Lung (tissue), 12 donors: Measurements from ENCODE around the gene ZFAND6. TPM values are rescaled to one million over a fixed set of nuclear protein-coding genes. Genes with fewer than 3 reads are reported as not detected.

Experiments
- ATAC-seq: fragments of 200-7000 bp; cut with Tn5 transposase; one replicate; pipeline ENCODE4 v1.9.1; 2020; ENCODE audit warnings: moderate number of reproducible peaks; ENCODE audit not compliant: insufficient read depth, low FRiP score
- DNase-seq, 3 donors: peaks; one replicate each; pipeline ENCODE4 v3.0.0-alpha.2; 2013 to 2017
- H3K27ac ChIP-seq, 2 donors: one replicate each; pipeline ENCODE4 v1.5.1; 2013; ENCODE audit warnings: mild to moderate bottlenecking in 2 of 2, moderate library complexity in 2 of 2, control low read depth in 1 of 2, inconsistent platforms in 1 of 2, low read depth in 1 of 2, low read length in 1 of 2
- H3K27me3 ChIP-seq, 3 donors: one replicate each; pipeline ENCODE4 v1.5.1; 2013; ENCODE audit warnings: low read length in 2 of 3; ENCODE audit not compliant: control insufficient read depth in 3 of 3, insufficient read depth in 3 of 3
- H3K36me3 ChIP-seq, 4 donors: one replicate each; pipeline ENCODE4 v1.5.1; 2013; ENCODE audit warnings: low read length in 4 of 4, mild to moderate bottlenecking in 1 of 4, moderate library complexity in 1 of 4; ENCODE audit not compliant: control insufficient read depth in 4 of 4, insufficient read depth in 4 of 4
- H3K4me1 ChIP-seq, 5 donors: one replicate each; pipeline ENCODE4 v1.5.1; 2013; ENCODE audit warnings: low read length in 5 of 5, mild to moderate bottlenecking in 2 of 5, moderate library complexity in 1 of 5; ENCODE audit not compliant: control insufficient read depth in 5 of 5, insufficient read depth in 5 of 5
- H3K4me3 ChIP-seq: one replicate; pipeline ENCODE4 v1.5.1; 2013; ENCODE audit warnings: mild to moderate bottlenecking, control low read depth, moderate library complexity
- H3K9ac ChIP-seq, 2 donors: one replicate each; pipeline ENCODE4 v1.5.1; 2013; ENCODE audit warnings: low read length in 2 of 2, control low read depth in 1 of 2; ENCODE audit not compliant: insufficient read depth in 1 of 2
- H3K9me3 ChIP-seq, 4 donors: one replicate each; pipeline ENCODE4 v1.5.1; 2013; ENCODE audit warnings: low read length in 3 of 4, mild to moderate bottlenecking in 1 of 4, moderate library complexity in 1 of 4; ENCODE audit not compliant: control insufficient read depth in 4 of 4, insufficient read depth in 3 of 4
- WGBS, 2 donors: extraction: QIAGEN DNeasy Blood & Tissue Kit; methylation state at CpG; one replicate each; pipeline ENCODE4 v1.1.7; 2013; 5-methylcytosine and 5-hydroxymethylcytosine counted together
- polyA plus RNA-seq, 2 donors: library from polyadenylated mRNA; stranded (reverse); fragments of 200-250 nt; gene quantifications; one replicate each; pipeline ENCODE4 v1.2.1, GENCODE V29; 2013
- total RNA-seq, 2 donors: library from RNA; depleted of rRNA in 1 of 2; stranded (reverse); fragments of >200 nt in 1 of 2; gene quantifications; one replicate each; pipeline ENCODE4 v1.2.1, GENCODE V29; 2014 to 2021
- TF ChIP-seq, protein P1 (sequence below): IDR thresholded peaks from 2 replicates; pipeline ENCODE4 v1.5.1; 2012; ENCODE audit warnings: mild to moderate bottlenecking; ENCODE audit errors: control extremely low read depth, extremely low read depth
- donor health status: control.
- donor health status: control.
- donor health status: Bipolar disorder and iron deficiency.
- donor health status: healthy.
- donor health status: DM: yes; HTN: yes; CAD: no.

Gene ZFAND6
- total and polyA plus RNA-seq, 4 donors: 49.6 to 160 (median 81.4) TPM

DNA sequence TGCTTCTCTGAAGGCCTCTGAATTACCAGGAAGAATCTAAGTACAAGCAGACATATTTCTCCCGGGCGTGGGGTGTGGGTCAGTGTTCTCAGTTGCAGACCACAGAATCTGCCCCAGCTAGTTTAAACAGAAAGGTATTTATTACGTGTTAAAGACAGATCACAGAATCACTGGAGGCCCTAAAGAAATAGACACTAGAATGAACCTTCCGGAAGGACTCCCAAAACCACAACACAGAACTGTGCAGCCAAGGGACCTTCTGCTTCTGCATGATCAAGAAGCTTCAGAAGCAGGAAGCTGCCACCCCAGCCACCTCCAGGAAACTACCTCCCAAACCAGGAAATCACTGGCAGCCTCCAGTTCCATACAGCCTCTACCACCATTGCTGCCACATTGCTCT is 32.7 kb upstream of the ZFAND6 start:
- Histone ChIP-seq H3K4me1 (no peaks in the 10 kb centered on the region), H3K27ac (no peak overlapping the region), H3K36me3 (no peaks in the 10 kb centered on the region), H3K27me3 (no peaks in the 10 kb centered on the region), H3K9me3 (no peaks in the 10 kb centered on the region), H3K4me3 (no peak overlapping the region), H3K9ac (no peak overlapping the region)
- DNase-seq: no peak
- whole genome bisulfite sequencing, 2 donors: 77 to 88% methylated on average over 4 of the region's 4 CpGs
- ATAC-seq: no peak
- TF ChIP-seq, protein P1, sequence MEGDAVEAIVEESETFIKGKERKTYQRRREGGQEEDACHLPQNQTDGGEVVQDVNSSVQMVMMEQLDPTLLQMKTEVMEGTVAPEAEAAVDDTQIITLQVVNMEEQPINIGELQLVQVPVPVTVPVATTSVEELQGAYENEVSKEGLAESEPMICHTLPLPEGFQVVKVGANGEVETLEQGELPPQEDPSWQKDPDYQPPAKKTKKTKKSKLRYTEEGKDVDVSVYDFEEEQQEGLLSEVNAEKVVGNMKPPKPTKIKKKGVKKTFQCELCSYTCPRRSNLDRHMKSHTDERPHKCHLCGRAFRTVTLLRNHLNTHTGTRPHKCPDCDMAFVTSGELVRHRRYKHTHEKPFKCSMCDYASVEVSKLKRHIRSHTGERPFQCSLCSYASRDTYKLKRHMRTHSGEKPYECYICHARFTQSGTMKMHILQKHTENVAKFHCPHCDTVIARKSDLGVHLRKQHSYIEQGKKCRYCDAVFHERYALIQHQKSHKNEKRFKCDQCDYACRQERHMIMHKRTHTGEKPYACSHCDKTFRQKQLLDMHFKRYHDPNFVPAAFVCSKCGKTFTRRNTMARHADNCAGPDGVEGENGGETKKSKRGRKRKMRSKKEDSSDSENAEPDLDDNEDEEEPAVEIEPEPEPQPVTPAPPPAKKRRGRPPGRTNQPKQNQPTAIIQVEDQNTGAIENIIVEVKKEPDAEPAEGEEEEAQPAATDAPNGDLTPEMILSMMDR: no peak

DNA sequence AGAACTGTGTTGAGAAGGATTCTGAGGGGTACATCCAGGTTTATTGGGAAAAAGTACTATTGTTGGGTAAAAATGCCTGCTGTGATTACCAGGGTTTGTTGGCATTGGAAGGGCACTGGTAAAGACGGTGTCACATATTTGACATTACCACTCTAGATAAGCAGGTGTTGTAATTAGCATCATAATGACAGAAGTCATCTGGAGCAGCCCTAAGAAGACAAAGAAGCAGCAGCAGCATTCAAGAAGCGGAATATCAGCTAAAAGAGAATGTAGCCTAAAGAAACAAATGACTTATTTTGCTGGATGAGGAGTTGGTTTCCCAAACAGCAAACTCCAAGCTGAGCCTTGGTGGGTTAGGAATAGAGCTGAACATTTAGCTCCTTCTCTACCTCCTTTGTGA is 30.5 kb upstream of the ZFAND6 start:
- Histone ChIP-seq H3K9ac (no peak overlapping the region), H3K9me3 (no peaks in the 10 kb centered on the region), H3K36me3 (no peaks in the 10 kb centered on the region), H3K27ac (no peak overlapping the region), H3K4me3 (no peak overlapping the region), H3K27me3 (no peaks in the 10 kb centered on the region), H3K4me1 (peaks cover 4 to 11% (median 7%) of the 10 kb centered on the region in 5 donors)
- ATAC-seq: no peak
- TF ChIP-seq, protein P1: no peak
- 88 to 90% methylated on average over 2 of the region's 2 CpGs for WGBS, 2 donors
- DNase-seq: no peak

DNA sequence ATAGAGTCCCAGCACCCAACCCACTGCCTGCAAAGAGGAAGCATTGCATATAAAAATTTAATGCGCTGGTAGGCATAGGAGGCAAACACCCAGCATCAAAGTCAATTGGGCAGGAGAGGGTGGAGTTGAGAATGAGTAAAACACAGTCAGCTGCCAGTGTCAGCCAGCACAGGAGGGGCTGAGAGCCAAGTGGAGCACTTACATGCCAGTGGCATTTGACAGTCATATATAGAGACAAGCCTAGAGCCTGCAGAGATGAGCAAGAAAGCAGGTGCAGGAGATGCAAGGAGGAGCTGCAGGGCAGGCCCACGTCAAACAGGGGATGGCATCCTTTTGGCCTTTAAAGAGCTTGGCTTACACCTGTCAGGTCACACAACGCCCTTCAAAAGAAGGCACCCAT is 27.6 kb upstream of the ZFAND6 start:
- Histone ChIP-seq H3K27ac (no peak overlapping the region), H3K9me3 (no peaks in the 10 kb centered on the region), H3K9ac (no peak overlapping the region), H3K4me3 (no peak overlapping the region), H3K36me3 (no peaks in the 10 kb centered on the region), H3K4me1 (peaks cover 4 to 17% (median 7%) of the 10 kb centered on the region in 5 donors), H3K27me3 (no peaks in the 10 kb centered on the region)
- ATAC-seq (no peak), DNase-seq (no peak)
- TF ChIP-seq, protein P1: no peak
- 86 to 93% methylated on average over 3 of the region's 3 CpGs for WGBS, 2 donors

DNA sequence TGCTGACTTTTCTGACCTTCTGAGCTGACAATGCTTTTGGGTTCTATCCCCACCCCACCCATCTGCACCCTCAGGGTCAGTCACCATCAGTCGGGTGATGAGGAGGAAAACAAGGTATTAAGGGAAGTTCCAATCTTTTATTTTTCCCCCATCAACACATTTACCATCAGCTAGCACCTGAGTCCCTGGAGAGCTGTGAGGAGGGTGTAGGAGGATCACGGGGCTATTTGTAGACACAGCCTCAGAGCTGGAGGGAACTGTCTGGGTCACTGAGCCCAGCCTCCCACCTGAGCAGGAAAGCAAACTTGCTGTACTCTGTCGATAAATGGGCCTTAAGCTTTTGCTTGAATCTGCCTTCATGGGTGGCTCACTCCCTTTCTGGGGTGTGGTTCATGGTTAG is 24.8 kb upstream of the ZFAND6 start:
- no peak overlapping the region for H3K4me3 ChIP-seq
- no peak for ATAC-seq
- TF ChIP-seq, protein P1: no peak
- no peaks in the 10 kb centered on the region for H3K27me3 ChIP-seq
- WGBS, 2 donors: 88 to 90% methylated on average over 3 of the region's 3 CpGs
- no peaks in the 10 kb centered on the region for H3K36me3 ChIP-seq
- H3K27ac ChIP-seq: no peak overlapping the region
- peaks cover 0 to 1% (median 0%) of the 10 kb centered on the region in 4 donors for H3K9me3 ChIP-seq
- no peak overlapping the region for H3K9ac ChIP-seq
- DNase-seq: no peak
- peaks cover 4 to 17% (median 7%) of the 10 kb centered on the region in 5 donors for H3K4me1 ChIP-seq
